ENCODE data around the gene MYRIP. TPM values are rescaled to one million over a fixed set of nuclear protein-coding genes. Genes with fewer than 3 reads are reported as not detected.

MYRIP gene
- total RNA-seq, 3 donors from 2014 or later (not counting 1 experiment from before 2014, with no cell fraction given), result not detected

GRCh38 chr3:40189118-40189517, 379.7 kb downstream of the MYRIP start:
- H3K27me3 Mint-ChIP-seq (ENCODE audit: low read depth in 2 of 2), result peaks cover 2 to 9% of the 10 kb centered on the region in 2 donors
- no peaks in the 10 kb centered on the region for H3K36me3 ChIP-seq (ENCODE audit: control insufficient read depth, insufficient read depth, low read length)
- intact Hi-C loops (cut with micrococcal nuclease), result no loop called here
- no peak for ATAC-seq
- DNase-seq, result no peak
- H3K27ac ChIP-seq (ENCODE audit: low read length), result no peak overlapping the region
- no peaks in the 10 kb centered on the region for H3K9me3 ChIP-seq (ENCODE audit: control insufficient read depth, insufficient read depth, low read length)
- H3K4me1 ChIP-seq (ENCODE audit: control insufficient read depth, insufficient read depth, low read length), result no peaks in the 10 kb centered on the region
- no peaks in the 10 kb centered on the region for H3K27me3 ChIP-seq (ENCODE audit: control insufficient read depth, insufficient read depth, low read length)
- no peaks in the 10 kb centered on the region for H3K9me3 Mint-ChIP-seq
- no peak overlapping the region for H3K27ac Mint-ChIP-seq
- 90% methylated on average over 3 of the region's 3 CpGs for WGBS (ENCODE audit: insufficient coverage)
- no peak overlapping the region for H3K4me3 Mint-ChIP-seq
- no peaks in the 10 kb centered on the region for H3K36me3 Mint-ChIP-seq
- peaks cover 5 to 6% of the 10 kb centered on the region in 2 donors for H3K4me1 Mint-ChIP-seq
- no peak overlapping the region for H3K4me3 ChIP-seq (ENCODE audit: low read length)
- TF ChIP-seq CTCF (IDR thresholded peaks at IDR 0.05), result no peak

- Histone ChIP-seq H3K9me3 (ENCODE audit: control insufficient read depth, insufficient read depth, low read length) (no peaks in the 10 kb centered on the region), H3K4me3 (ENCODE audit: low read length) (no peak overlapping the region), H3K27me3 (ENCODE audit: control insufficient read depth, insufficient read depth, low read length) (no peaks in the 10 kb centered on the region), H3K36me3 (ENCODE audit: control insufficient read depth, insufficient read depth, low read length) (no peaks in the 10 kb centered on the region), H3K4me1 (ENCODE audit: control insufficient read depth, insufficient read depth, low read length) (no peaks in the 10 kb centered on the region), H3K27ac (ENCODE audit: low read length) (no peak overlapping the region)
- H3K9me3 Mint-ChIP-seq, result no peaks in the 10 kb centered on the region
- no peak for TF ChIP-seq CTCF (IDR thresholded peaks at IDR 0.05)
- no peak overlapping the region for H3K27ac Mint-ChIP-seq
- intact Hi-C loops (cut with micrococcal nuclease), result loop anchor here (10.0 kb wide), 1 partner anchor 1695 kb away; no protein-coding TSS in a partner anchor
- no peaks in the 10 kb centered on the region for H3K36me3 Mint-ChIP-seq
- H3K27me3 Mint-ChIP-seq (ENCODE audit: low read depth in 2 of 2), result peaks cover 2 to 5% of the 10 kb centered on the region in 2 donors
- DNase-seq, result no peak
- 93% methylated on average over 13 of the region's 13 CpGs for WGBS (ENCODE audit: insufficient coverage)
- no peak overlapping the region for H3K4me3 Mint-ChIP-seq
- H3K4me1 Mint-ChIP-seq, result peaks cover 3 to 4% of the 10 kb centered on the region in 2 donors
- ATAC-seq, result no peak
Measured at GRCh38 chr3:40190056-40190455, 380.6 kb downstream of the MYRIP start.

- ATAC-seq (no peak), DNase-seq (no peak)
- no peaks in the 10 kb centered on the region for H3K27me3 Mint-ChIP-seq (ENCODE audit: low read depth in 2 of 2)
- H3K36me3 Mint-ChIP-seq, result no peaks in the 10 kb centered on the region
- intact Hi-C loops (cut with micrococcal nuclease), result loop anchor here (10.0 kb wide), 1 partner anchor 1694 kb away; no protein-coding TSS in a partner anchor
- no peaks in the 10 kb centered on the region for H3K4me1 Mint-ChIP-seq
- no peak overlapping the region for H3K27ac Mint-ChIP-seq
- 88% methylated on average over 1 of the region's 1 CpG for WGBS (ENCODE audit: insufficient coverage)
- no peak overlapping the region for H3K4me3 ChIP-seq (ENCODE audit: low read length)
- no peak overlapping the region for H3K4me3 Mint-ChIP-seq
- no peaks in the 10 kb centered on the region for H3K27me3 ChIP-seq (ENCODE audit: control insufficient read depth, insufficient read depth, low read length)
- no peaks in the 10 kb centered on the region for H3K4me1 ChIP-seq (ENCODE audit: control insufficient read depth, insufficient read depth, low read length)
- H3K27ac ChIP-seq (ENCODE audit: low read length), result no peak overlapping the region
- no peaks in the 10 kb centered on the region for H3K36me3 ChIP-seq (ENCODE audit: control insufficient read depth, insufficient read depth, low read length)
- H3K9me3 Mint-ChIP-seq, result no peaks in the 10 kb centered on the region
- no peak for TF ChIP-seq CTCF (IDR thresholded peaks at IDR 0.05)
- no peaks in the 10 kb centered on the region for H3K9me3 ChIP-seq (ENCODE audit: control insufficient read depth, insufficient read depth, low read length)
Measured at GRCh38 chr3:40191251-40191650, 381.8 kb downstream of the MYRIP start.

- 0% methylated on average over 1 of the region's 3 CpGs for WGBS (ENCODE audit: insufficient coverage)
- peak; percentile 84 to 90 (median 90) for ATAC-seq
- no peaks in the 10 kb centered on the region for H3K9me3 Mint-ChIP-seq
Measured at GRCh38 chr3:40191850-40192448, 382.5 kb downstream of the MYRIP start.

More at GRCh38 chr3:40191850-40192448, 382.5 kb downstream of the MYRIP start:
- intact Hi-C loops (cut with micrococcal nuclease), result loop anchor here (1.0 to 10.0 kb wide), 2 partner anchors 125 to 1693 kb away; no protein-coding TSS in a partner anchor
- no peaks in the 10 kb centered on the region for H3K36me3 Mint-ChIP-seq
- Histone ChIP-seq H3K27ac (ENCODE audit: low read length) (no peak overlapping the region), H3K4me3 (ENCODE audit: low read length) (no peak overlapping the region), H3K27me3 (ENCODE audit: control insufficient read depth, insufficient read depth, low read length) (no peaks in the 10 kb centered on the region), H3K9me3 (ENCODE audit: control insufficient read depth, insufficient read depth, low read length) (no peaks in the 10 kb centered on the region), H3K4me1 (ENCODE audit: control insufficient read depth, insufficient read depth, low read length) (no peaks in the 10 kb centered on the region), H3K36me3 (ENCODE audit: control insufficient read depth, insufficient read depth, low read length) (no peaks in the 10 kb centered on the region)
- DNase-seq, result peak; percentile 48 to 76
- no peaks in the 10 kb centered on the region for H3K4me1 Mint-ChIP-seq
- peak; percentile 96 for TF ChIP-seq CTCF (IDR thresholded peaks at IDR 0.05)
- no peak overlapping the region for H3K27ac Mint-ChIP-seq
- H3K27me3 Mint-ChIP-seq (ENCODE audit: low read depth in 2 of 2), result no peaks in the 10 kb centered on the region
- no peak overlapping the region for H3K4me3 Mint-ChIP-seq
